OCI-LY3 (cell line): ENCODE results near the gene ACOT4.
"Not testable (repeated sequence)": the region's sequence is repeated elsewhere in the genome, so short reads cannot be mapped to it uniquely, and the experiment has no call there.

Experiments
- H2AFZ ChIP-seq: fragments of 200-600, 300-600 bp; shearing (Covaris generic); 2 replicates; pipeline ENCODE4 v1.6.0; 2014; ENCODE audit warnings: antibody characterized with exemption, low read depth, low read length
- H3K27ac ChIP-seq: fragments of 200-600, 300-600 bp; sonication (generic); 2 replicates; pipeline ENCODE4 v1.5.1; 2014; ENCODE audit warnings: mild to moderate bottlenecking, low read length, moderate library complexity, mixed read lengths
- H3K27me3 ChIP-seq: fragments of 200-600, 300-600 bp; sonication (generic); 2 replicates; pipeline ENCODE4 v1.6.1; 2014; ENCODE audit warnings: low read depth, low read length, mixed read lengths
- H3K36me3 ChIP-seq: fragments of 200-600, 300-600 bp; sonication (generic); replicated peaks from 2 replicates; pipeline ENCODE3; 2014; ENCODE audit warnings: low read depth, low read length, mixed read lengths
- H3K4me1 ChIP-seq: fragments of 300-600, 200-600 bp; sonication (generic); 2 replicates; pipeline ENCODE4 v1.6.1; 2014; ENCODE audit warnings: low read length, mixed read lengths
- H3K4me2 ChIP-seq: fragments of 200-600, 300-600 bp; sonication (generic); 2 replicates; pipeline ENCODE4 v1.6.1; 2014; ENCODE audit warnings: low read length, mixed read lengths
- H3K4me3 ChIP-seq: fragments of 300-600, 200-600 bp; sonication (generic); 2 replicates; pipeline ENCODE4 v1.5.1; 2014; ENCODE audit warnings: antibody characterized with exemption, mild to moderate bottlenecking, low read length, moderate library complexity
- H3K79me2 ChIP-seq: fragments of 300-600, 200-600 bp; shearing (Covaris generic); 2 replicates; pipeline ENCODE4 v1.6.1; 2014; ENCODE audit warnings: mild to moderate bottlenecking, low read length, mixed read lengths
- H3K9ac ChIP-seq: fragments of 300-600, 200-600 bp; shearing (Covaris generic); 2 replicates; pipeline ENCODE4 v1.6.0; 2014; ENCODE audit warnings: mild to moderate bottlenecking, low read length, moderate library complexity
- H3K9me3 ChIP-seq: fragments of 200-600, 300-600 bp; shearing (Covaris generic); 2 replicates; pipeline ENCODE4 v1.6.1; 2014; ENCODE audit warnings: low read length, mixed read lengths; ENCODE audit not compliant: insufficient read depth
- H4K20me1 ChIP-seq: fragments of 200-600, 300-600 bp; sonication (generic); 2 replicates; pipeline ENCODE4 v1.6.1; 2016; ENCODE audit warnings: low read length, mixed read lengths; ENCODE audit not compliant: insufficient read depth
- EZH2phosphoT487 ChIP-seq: fragments of 200-600 bp; shearing (Covaris generic); IDR thresholded peaks from 2 replicates; pipeline ENCODE4 v1.6.1; 2018; ENCODE audit warnings: antibody characterized with exemption, mixed run types, low read depth
- TF ChIP-seq, protein P1 (sequence below): fragments of 200-600, 300-600 bp; sonication (generic); IDR thresholded peaks from 2 replicates; pipeline ENCODE4 v1.5.1; 2014; ENCODE audit warnings: antibody characterized with exemption, low read length, low read depth

The ACOT4 gene

DNA sequence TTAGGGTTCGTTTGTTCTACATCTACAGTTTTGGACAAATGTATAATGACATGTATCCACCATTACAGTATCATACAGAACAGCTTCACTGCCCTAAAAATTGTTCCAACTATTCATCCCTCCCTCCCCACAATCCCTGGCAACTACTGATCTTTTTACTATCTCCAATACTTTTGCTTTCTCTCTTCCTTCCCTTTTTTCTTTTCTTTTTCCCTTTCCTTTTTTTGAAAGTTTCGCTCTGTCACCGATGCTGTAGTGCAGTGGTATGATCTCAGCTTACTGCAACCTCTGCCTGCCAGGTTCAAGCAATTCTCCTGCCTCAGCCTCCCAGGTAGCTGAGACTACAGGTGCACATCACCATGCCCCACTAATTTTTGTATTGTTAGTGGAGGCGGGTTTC lies 2.6 kb upstream of the ACOT4 start:
- Histone ChIP-seq H3K27ac (no peak overlapping the region), H3K4me1 (peaks cover 3% of the 10 kb centered on the region; the same call in 1 of the 2 replicates), H4K20me1 (no peaks in the 10 kb centered on the region), H3K4me2 (no peak overlapping the region), H3K36me3 (no peaks in the 10 kb centered on the region), H2AFZ (no peak overlapping the region), H3K4me3 (no peak overlapping the region), H3K9me3 (no peaks in the 10 kb centered on the region), H3K79me2 (no peaks in the 10 kb centered on the region), H3K9ac (no peak overlapping the region), H3K27me3 (no peaks in the 10 kb centered on the region; the same call in 1 of the 2 replicates)
- TF ChIP-seq, protein P1, sequence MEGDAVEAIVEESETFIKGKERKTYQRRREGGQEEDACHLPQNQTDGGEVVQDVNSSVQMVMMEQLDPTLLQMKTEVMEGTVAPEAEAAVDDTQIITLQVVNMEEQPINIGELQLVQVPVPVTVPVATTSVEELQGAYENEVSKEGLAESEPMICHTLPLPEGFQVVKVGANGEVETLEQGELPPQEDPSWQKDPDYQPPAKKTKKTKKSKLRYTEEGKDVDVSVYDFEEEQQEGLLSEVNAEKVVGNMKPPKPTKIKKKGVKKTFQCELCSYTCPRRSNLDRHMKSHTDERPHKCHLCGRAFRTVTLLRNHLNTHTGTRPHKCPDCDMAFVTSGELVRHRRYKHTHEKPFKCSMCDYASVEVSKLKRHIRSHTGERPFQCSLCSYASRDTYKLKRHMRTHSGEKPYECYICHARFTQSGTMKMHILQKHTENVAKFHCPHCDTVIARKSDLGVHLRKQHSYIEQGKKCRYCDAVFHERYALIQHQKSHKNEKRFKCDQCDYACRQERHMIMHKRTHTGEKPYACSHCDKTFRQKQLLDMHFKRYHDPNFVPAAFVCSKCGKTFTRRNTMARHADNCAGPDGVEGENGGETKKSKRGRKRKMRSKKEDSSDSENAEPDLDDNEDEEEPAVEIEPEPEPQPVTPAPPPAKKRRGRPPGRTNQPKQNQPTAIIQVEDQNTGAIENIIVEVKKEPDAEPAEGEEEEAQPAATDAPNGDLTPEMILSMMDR = no peak
- TF ChIP-seq EZH2phosphoT487 = no peak

DNA sequence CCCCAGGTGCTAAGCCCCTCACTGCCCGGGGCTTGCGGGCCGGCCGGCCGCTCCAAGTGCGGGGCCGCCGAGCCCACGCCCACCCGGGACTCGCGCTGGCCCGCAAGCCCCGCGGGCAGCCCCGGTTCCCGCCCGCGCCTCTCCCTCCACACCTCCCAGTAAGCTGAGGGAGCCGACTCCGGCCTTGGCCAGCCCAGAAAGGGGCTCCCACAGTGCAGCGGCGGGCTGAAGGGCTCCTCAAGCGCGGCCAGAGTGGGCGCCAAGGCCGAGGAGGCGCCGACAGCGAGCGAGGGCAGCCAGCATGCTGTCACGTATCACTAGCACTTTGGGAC lies 1.0 kb upstream of the ACOT4 start:
- H3K4me3 ChIP-seq, H3K36me3 ChIP-seq, H3K9ac ChIP-seq, H3K4me2 ChIP-seq, H3K27me3 ChIP-seq, H2AFZ ChIP-seq, H3K4me1 ChIP-seq, H3K79me2 ChIP-seq, H3K9me3 ChIP-seq, H3K27ac ChIP-seq, H4K20me1 ChIP-seq: not testable (repeated sequence)

DNA sequence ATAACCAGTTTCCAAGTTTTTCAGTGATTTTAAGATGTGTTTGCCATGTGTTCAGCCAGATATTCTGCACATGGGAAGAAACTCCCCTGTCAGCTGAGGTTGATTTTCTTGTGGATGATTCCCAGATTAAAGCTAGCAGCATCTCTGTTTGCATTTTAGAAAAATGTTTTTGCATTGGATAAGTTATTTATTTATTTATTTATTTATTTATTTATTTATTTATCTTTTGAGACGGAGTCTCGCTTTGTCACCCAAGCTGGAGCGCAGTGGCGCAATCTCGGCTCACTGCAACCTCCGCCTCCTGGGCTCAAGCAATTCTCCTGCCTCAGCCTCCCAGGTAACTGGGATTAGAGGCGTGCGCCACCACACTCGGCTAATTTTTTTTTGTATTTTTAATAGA lies 2.8 kb downstream of the ACOT4 start:
- Histone ChIP-seq H3K9me3 (no peaks in the 10 kb centered on the region), H3K4me3 (no peak overlapping the region), H2AFZ (no peak overlapping the region), H3K36me3 (no peaks in the 10 kb centered on the region), H3K79me2 (no peaks in the 10 kb centered on the region), H3K27me3 (peaks cover 3% of the 10 kb centered on the region), H3K4me2 (no peak overlapping the region), H3K4me1 (peaks cover 3% of the 10 kb centered on the region; the same call in 1 of the 2 replicates), H3K9ac (no peak overlapping the region), H3K27ac (no peak overlapping the region), H4K20me1 (no peaks in the 10 kb centered on the region)
- no peak for TF ChIP-seq EZH2phosphoT487
- TF ChIP-seq, protein P1 = no peak

DNA sequence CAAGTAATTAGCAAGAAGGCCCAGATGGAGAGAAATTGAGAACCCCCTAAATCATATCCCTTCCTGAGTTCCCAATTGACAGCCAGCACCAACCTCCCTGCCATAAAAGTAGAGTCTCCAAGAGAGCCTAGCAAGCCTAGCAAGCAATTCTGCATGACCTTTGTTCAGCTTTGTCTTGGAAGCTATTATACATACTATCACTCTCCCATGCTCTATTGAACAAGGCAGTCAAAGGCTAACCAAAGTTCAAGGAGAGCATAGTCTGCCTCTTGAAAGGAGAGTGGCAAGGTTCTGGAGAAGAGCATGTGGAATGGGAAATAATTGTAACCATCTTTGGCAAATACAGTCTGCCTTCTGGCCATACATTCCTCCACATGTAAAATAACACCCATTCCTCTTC lies 7.8 kb downstream of the ACOT4 start:
- no peaks in the 10 kb centered on the region for H3K79me2 ChIP-seq
- no peaks in the 10 kb centered on the region for H3K9me3 ChIP-seq
- H3K27me3 ChIP-seq = peaks cover 9% of the 10 kb centered on the region
- H2AFZ ChIP-seq = no peak overlapping the region
- H4K20me1 ChIP-seq = no peaks in the 10 kb centered on the region
- H3K36me3 ChIP-seq = no peaks in the 10 kb centered on the region
- no peak for TF ChIP-seq EZH2phosphoT487
- TF ChIP-seq, protein P1 = no peak
- H3K4me1 ChIP-seq = no peaks in the 10 kb centered on the region
- no peak overlapping the region for H3K4me3 ChIP-seq
- H3K27ac ChIP-seq = no peak overlapping the region
- no peak overlapping the region for H3K9ac ChIP-seq
- no peak overlapping the region for H3K4me2 ChIP-seq

DNA sequence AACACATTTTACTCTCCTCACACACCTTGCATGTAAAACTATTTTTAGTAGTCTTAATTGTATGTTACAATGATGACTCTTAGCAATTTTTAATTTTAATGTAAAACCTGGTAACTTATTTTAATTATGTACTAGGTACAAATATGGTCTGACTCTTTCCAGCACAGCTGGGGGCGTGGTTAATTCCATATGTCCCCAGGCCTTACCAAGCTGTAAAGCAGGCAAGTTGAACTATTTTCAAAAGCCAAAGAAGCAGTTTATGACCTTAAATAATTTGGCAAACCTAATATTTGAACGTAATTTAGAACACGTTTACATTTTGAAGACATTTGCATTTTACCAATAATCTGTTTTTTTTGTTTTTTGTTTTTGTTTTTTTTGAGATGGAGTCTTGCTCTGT lies 11.3 kb downstream of the ACOT4 start:
- no peak overlapping the region for H3K4me3 ChIP-seq
- H3K4me2 ChIP-seq = no peak overlapping the region
- H3K27me3 ChIP-seq = peaks cover 9% of the 10 kb centered on the region
- H2AFZ ChIP-seq = no peak overlapping the region
- H3K36me3 ChIP-seq = no peaks in the 10 kb centered on the region
- H4K20me1 ChIP-seq = no peaks in the 10 kb centered on the region
- no peak overlapping the region for H3K9ac ChIP-seq
- H3K79me2 ChIP-seq = no peaks in the 10 kb centered on the region
- TF ChIP-seq, protein P1 = no peak
- TF ChIP-seq EZH2phosphoT487 = no peak
- no peaks in the 10 kb centered on the region for H3K4me1 ChIP-seq
- no peaks in the 10 kb centered on the region for H3K9me3 ChIP-seq
- no peak overlapping the region for H3K27ac ChIP-seq
